AG04450 (cell line): ENCODE results near the gene INPP5A. TPM values are rescaled to one million over a fixed set of nuclear protein-coding genes. Genes with fewer than 3 reads are reported as not detected.

Experiments used
- CTCF ChIA-PET: fragments of 300-600, 350-600 bp; formaldehyde crosslinking; extraction: SDS; loops from one replicate; lab custom pipeline; 2022; ENCODE audit warnings: antibody characterized with exemption, inconsistent platforms; lab: Charles Lee
- POLR2A ChIA-PET: fragments of 350-600 bp; formaldehyde crosslinking; extraction: SDS; loops from one replicate; lab custom pipeline; 2021; ENCODE audit warnings: antibody characterized with exemption, inconsistent platforms; lab: Yijun Ruan, JAX
- DNase-seq: peaks from one replicate; pipeline ENCODE4 v3.0.0-alpha.2; 2011; ENCODE audit warnings: low read depth, low spot score
- H3K27ac ChIP-seq: one replicate; pipeline ENCODE4 v1.5.1; 2012; ENCODE audit warnings: low read depth, low read length, control low read depth
- H3K27me3 ChIP-seq: one replicate; pipeline ENCODE4 v1.6.0; 2012; ENCODE audit warnings: low read length; ENCODE audit not compliant: control insufficient read depth, insufficient read depth
- H3K4me3 ChIP-seq: 2 replicates; pipeline ENCODE4 v1.5.1; 2011; ENCODE audit warnings: mild to moderate bottlenecking, low read depth, low read length, control low read depth
- H3K9me3 ChIP-seq: 2 replicates; pipeline ENCODE4 v1.5.1; 2012; ENCODE audit warnings: low read length; ENCODE audit not compliant: control insufficient read depth, insufficient read depth
- CTCF ChIP-seq: IDR thresholded peaks from 2 replicates; pipeline ENCODE4 v1.5.1; 2011; ENCODE audit warnings: low read depth, low read length, control low read depth, inconsistent platforms
- polyA plus RNA-seq: library from polyadenylated mRNA; depleted of rRNA; stranded (reverse); fragments of >200 nt; gene quantifications from 2 replicates; pipeline ENCODE4 v1.2.3, GENCODE V29; 2011; rRNA removed

The INPP5A gene
- polyA plus RNA-seq, 1 experiment = 22.5 TPM

- Histone ChIP-seq H3K27ac (no peak overlapping the region), H3K9me3 (peaks cover 36% of the 10 kb centered on the region), H3K27me3 (peaks cover 17% of the 10 kb centered on the region), H3K4me3 (no peak overlapping the region)
- ChIA-PET POLR2A (no interaction called here), CTCF (no interaction called here)
- TF ChIP-seq CTCF = no peak
- DNase-seq = no peak
These were observed 290.4 kb downstream of the INPP5A start for GRCh38 chr10:132827861-132828539.

GRCh38 chr10:132828681-132829080, 291.1 kb downstream of the INPP5A start:
- Histone ChIP-seq H3K9me3 (peaks cover 36% of the 10 kb centered on the region), H3K27ac (no peak overlapping the region), H3K4me3 (no peak overlapping the region), H3K27me3 (peaks cover 18% of the 10 kb centered on the region)
- CTCF ChIA-PET = no interaction called here
- POLR2A ChIA-PET = no interaction called here
- no peak for TF ChIP-seq CTCF
- no peak for DNase-seq

GRCh38 chr10:132829403-132829802, 291.8 kb downstream of the INPP5A start:
- Histone ChIP-seq H3K27ac (no peak overlapping the region), H3K4me3 (no peak overlapping the region), H3K9me3 (peaks cover 37% of the 10 kb centered on the region), H3K27me3 (peaks cover 20% of the 10 kb centered on the region)
- POLR2A ChIA-PET = no interaction called here
- CTCF ChIA-PET = no interaction called here
- DNase-seq = no peak
- no peak for TF ChIP-seq CTCF

GRCh38 chr10:132832186-132832969, 294.8 kb downstream of the INPP5A start:
- POLR2A ChIA-PET = no interaction called here
- Histone ChIP-seq H3K4me3 (no peak overlapping the region), H3K27ac (no peak overlapping the region), H3K9me3 (peaks cover 35% of the 10 kb centered on the region), H3K27me3 (peaks cover 20% of the 10 kb centered on the region)
- no peak for TF ChIP-seq CTCF
- no peak for DNase-seq
- CTCF ChIA-PET = interaction anchor here (1.5 kb wide), 1 partner anchor 178 kb away, joined by 4 read pairs; no protein-coding TSS in a partner anchor

Other genes with a start within 250 kb of the INPP5A start
- 5.0 and 5.3 TPM in 2 replicates for gene STK32C, start 229.8 kb upstream of the INPP5A start, polyA plus RNA-seq
- gene LRRC27, start 205.6 kb upstream of the INPP5A start, polyA plus RNA-seq = 9.2 and 12.9 TPM in 2 replicates
- 1.1 and 1.6 TPM in 2 replicates for gene PWWP2B, start 140.6 kb upstream of the INPP5A start, polyA plus RNA-seq
- not detected in 2 replicates for gene NKX6-2, start 248.4 kb downstream of the INPP5A start, polyA plus RNA-seq